Measurements from ENCODE around the gene NHSL2.

NHSL2 gene

DNA sequence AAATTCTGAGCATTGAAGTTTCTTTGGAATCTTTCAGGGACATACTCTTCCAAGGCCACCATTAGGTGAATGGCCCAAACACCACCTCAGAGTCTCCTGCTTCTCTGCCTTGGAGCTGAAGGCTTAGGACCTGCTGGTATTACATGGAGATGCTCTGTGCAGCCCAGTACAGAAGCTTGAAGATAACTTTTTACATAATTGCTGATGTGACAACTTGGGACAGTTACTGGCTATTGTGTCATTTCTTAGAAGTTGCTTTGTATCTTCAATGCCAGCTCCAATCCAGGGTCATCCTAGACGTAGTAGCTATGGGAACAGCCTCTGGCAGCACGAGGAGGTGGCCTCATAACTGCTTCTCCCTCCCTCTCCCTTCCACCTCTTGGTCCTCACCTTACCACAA lies 160.6 kb downstream of the NHSL2 start:
- DNase-seq (ENCODE audit: low read depth in 2 of 2): no peak

DNA sequence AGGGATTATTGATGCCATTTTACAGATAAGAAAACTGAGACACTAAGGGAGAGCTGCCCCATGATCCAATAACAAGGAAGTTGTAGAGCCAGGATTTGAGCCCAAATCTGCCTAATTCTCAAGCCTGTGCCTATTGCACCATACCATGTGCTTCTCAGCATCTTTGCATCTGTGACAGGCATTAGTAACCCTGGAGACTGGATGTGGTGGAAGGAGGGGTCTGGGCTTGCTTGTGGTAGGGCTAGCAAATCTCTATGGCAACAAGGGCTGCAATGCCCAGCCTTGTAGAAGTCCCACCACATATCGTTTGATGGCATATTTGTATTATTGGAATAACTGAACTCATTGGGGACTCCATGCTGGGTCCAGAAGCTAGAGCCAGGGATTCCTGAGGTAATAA lies 163.0 kb downstream of the NHSL2 start:
- no peak for DNase-seq (ENCODE audit: low read depth in 2 of 2)

DNA sequence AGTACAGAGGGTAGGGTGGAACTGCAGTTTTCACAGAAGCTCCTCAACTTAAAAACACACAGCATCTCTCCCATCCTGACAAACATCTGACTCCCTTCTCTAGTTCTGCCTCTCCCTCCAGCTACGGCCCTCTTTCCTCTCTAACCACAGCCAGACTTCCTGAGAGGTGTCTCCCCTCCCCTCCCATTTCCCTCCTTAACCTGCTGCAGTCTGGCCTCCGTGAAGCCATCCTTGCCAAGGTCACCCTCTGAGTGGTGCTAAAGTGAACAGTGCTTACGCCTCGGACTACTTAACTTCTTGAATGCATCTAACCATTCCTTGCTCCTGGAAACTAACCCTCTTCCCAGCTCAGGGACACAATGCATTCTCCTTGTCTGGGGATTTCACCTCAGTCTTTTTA lies 167.8 kb downstream of the NHSL2 start:
- DNase-seq (ENCODE audit: low read depth in 2 of 2): no peak

DNA sequence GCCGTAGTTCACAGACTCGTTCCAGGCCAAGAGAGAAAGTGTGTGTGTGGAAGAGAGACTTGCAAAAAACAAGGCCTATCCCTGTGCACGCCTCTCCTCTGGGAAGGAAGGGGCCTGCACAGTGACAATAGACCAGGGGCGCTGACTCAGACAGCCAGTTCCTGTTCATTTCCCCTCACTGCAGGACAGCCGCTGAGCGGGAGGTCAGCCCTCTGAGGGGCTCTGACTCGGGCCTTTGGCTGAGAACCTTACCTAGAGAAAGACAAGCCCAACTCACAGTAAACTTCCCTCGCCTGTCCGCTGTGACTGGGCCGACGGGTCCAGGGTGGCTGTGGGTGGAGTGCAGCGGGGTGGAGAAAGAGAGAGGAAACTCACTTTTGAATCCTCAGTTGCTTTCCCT lies 169.0 kb downstream of the NHSL2 start:
- no peak for DNase-seq (ENCODE audit: low read depth in 2 of 2)

- no peak for DNase-seq (ENCODE audit: low read depth in 2 of 2)
Measured at GRCh38 chrX:72080150-72080549, 169.5 kb downstream of the NHSL2 start.

GRCh38 chrX:72080800-72081199 lies 170.2 kb downstream of the NHSL2 start:
- no peak for DNase-seq (ENCODE audit: low read depth in 2 of 2)

GRCh38 chrX:72081605-72082320 lies 171.1 kb downstream of the NHSL2 start:
- no peak for DNase-seq (ENCODE audit: low read depth in 2 of 2)

GRCh38 chrX:72083291-72083690 lies 172.6 kb downstream of the NHSL2 start:
- no peak for DNase-seq (ENCODE audit: low read depth in 2 of 2)

- DNase-seq (ENCODE audit: low read depth in 2 of 2): no peak
Measured at GRCh38 chrX:72084114-72084513, 173.5 kb downstream of the NHSL2 start.

GRCh38 chrX:72086995-72087394 lies 176.3 kb downstream of the NHSL2 start:
- no peak for DNase-seq (ENCODE audit: low read depth in 2 of 2)

DNA sequence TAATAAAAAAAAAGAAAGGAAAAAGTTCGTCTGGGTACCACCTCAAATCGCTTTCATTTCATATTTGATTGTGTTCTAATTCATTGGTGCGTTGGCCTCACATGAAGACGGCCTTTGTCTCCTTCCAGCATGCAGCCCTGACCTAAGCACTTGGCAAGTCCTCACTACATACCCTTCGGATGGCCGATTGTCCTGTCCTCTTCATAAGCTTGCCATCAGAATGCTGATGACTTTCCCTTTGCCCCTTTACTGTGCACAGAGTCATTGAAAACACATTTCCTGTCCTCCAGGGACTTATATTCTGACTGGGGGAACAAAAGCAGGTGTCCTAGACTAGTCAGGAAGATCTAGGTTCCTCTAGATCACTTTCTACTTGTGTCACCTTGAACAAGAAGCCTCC lies 178.1 kb downstream of the NHSL2 start:
- no peak for DNase-seq (ENCODE audit: low read depth in 2 of 2)

- DNase-seq (ENCODE audit: low read depth in 2 of 2): no peak
Measured at GRCh38 chrX:72089254-72089653, 178.6 kb downstream of the NHSL2 start.

- no peak for DNase-seq (ENCODE audit: low read depth in 2 of 2)
Measured at GRCh38 chrX:72094894-72095293, 184.2 kb downstream of the NHSL2 start.

DNA sequence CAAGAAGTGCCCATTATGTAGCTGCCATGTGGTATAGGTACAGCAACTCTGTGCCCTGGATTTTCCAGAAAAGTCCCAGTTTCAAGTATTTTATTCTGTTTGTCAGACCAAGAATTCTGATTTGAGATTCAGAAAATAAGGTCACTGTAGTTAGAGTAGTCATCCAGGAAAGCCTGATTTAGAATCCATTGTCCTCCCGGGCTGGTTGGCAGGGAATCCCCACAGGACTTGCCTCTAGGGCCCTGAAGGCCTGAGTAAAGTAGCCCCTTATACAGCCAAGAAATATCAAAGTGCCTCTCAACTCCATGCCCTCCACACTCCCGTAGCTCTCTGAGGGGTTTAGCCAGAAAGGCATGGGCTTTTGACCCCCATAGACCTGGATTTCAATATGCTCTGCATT lies 184.7 kb downstream of the NHSL2 start:
- DNase-seq (ENCODE audit: low read depth in 2 of 2): no peak

- no peak for DNase-seq (ENCODE audit: low read depth in 2 of 2)
Measured at GRCh38 chrX:72097098-72097497, 186.5 kb downstream of the NHSL2 start.

DNA sequence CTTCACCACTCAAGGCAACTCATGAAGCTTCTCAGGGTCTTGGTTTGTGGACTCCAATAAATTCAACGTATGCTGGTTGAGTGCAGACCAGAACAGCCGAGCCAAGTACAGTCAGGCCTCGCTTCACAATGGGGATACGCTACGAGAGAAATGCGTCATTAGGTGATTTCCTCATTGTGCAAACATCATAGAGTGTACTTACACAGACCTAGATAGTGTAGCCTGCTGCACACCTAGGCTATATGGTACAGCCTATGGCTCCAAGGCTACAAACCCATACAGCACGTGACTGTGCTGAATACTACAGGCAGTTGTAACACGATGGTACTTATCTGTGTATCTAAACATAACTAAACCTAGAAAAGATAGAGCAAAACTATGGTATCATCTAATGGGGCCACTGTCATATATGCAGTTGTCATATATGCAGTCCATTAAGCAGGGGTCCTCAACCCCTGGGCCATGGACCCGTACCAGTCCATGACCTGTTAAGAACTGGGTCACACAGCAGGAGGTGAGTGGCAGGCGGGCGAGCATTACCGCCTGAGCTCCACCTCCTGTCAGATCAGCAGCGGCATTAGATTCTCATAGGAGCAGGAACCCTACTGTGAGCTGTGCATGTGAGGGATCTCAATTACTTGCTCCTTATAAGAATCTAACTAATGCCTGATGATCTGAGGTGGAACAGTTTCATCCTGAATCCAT lies 189.6 kb downstream of the NHSL2 start:
- no peak for DNase-seq (ENCODE audit: low read depth in 2 of 2)

GRCh38 chrX:72100824-72101351 lies 190.2 kb downstream of the NHSL2 start:
- DNase-seq (ENCODE audit: low read depth in 2 of 2): no peak

GRCh38 chrX:72101597-72102037 lies 191.0 kb downstream of the NHSL2 start:
- DNase-seq (ENCODE audit: low read depth in 2 of 2): no peak

DNA sequence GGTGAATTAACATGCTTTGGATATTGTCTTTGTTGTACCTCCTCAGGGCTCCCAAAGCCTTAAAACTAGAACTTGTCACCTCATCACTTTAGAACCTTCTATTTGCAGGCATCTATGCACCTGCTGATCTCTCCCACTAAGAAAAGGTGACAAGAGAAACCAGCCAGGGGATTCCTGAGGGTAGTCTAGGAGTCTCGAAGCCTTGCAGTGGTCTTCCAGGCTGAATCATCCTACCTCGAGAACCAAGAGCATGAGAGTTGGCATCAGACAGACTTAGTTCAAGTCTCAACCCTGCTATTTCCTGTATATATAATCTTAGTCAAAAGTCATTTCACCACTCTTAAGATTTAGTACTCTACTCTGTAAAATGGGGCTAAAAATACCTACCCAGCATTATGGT lies 191.5 kb downstream of the NHSL2 start:
- no peak for DNase-seq (ENCODE audit: low read depth in 2 of 2)

DNA sequence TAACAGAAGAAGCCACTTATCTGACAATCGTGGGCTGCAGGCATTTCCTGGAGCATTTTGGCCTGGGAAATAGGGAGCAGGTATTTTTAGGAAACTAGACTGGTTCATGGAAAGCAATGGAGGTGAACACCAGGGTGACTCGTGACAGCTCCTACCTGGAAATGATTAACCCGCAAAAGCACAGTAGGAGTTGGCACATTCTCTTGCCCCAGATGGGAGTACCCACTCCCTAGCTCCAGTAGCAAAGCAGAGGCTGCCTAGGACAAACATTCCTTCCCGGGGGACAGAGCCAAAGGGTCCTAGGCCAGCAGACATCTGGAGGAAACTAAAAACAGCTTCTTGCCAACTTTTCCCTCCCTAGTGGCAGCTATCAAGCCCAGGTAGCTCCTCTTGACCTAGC lies 192.1 kb downstream of the NHSL2 start:
- DNase-seq (ENCODE audit: low read depth in 2 of 2): no peak

DNA sequence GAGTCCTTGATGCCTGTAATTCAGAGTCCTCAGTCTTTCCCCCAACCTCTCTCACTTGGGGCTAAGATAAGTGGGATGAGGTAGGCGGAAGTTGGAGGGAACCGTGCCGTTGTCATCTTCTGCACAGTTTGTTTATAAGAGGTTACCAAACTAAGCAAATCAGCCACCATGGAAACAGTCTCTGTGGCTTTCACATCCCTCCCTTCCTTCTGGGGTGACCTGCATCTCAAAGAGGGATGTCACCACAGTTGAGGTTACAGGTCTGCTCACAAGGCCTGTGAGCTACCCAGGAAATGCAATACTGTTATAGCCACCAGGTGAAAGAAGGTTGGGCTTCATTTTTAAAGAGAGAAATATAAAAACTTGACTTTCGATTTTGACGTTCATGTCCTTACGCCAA lies 194.8 kb downstream of the NHSL2 start:
- no peak for DNase-seq (ENCODE audit: low read depth in 2 of 2)

GRCh38 chrX:72107320-72107719 lies 196.7 kb downstream of the NHSL2 start:
- DNase-seq (ENCODE audit: low read depth in 2 of 2): no peak

- DNase-seq (ENCODE audit: low read depth in 2 of 2): no peak
Measured at GRCh38 chrX:72107841-72108595, 197.4 kb downstream of the NHSL2 start.
